ENCODE results near the gene OXA1L. TPM values are rescaled to one million over a fixed set of nuclear protein-coding genes. Genes with fewer than 3 reads are reported as not detected.
A peak's percentile ranks its signal among the peaks of the same experiment; 100 is the strongest.

OXA1L gene
- total and polyA plus RNA-seq, 2 of the 13 experiments (the other 11 are each of a cell fraction or from before 2014, with no cell fraction given) = 230 to 589 TPM

- TF ChIP-seq ZFP91 (CRISPR knock-in tag; IDR thresholded peaks at IDR 0.05; ENCODE audit: borderline replicate concordance) = no peak; the same call in 1 of the 2 replicates
- no peak for TF ChIP-seq HCFC1 (IDR thresholded peaks at IDR 0.05; ENCODE audit: low read depth, low read length)
- TF ChIP-seq ZNF276 (CRISPR knock-in tag; IDR thresholded peaks at IDR 0.05; ENCODE audit: low read depth) = no peak
- no peak for TF ChIP-seq CREBL2 (CRISPR knock-in tag; IDR thresholded peaks at IDR 0.05; ENCODE audit: borderline replicate concordance)
- TF ChIP-seq ZSCAN25 (CRISPR knock-in tag; IDR thresholded peaks at IDR 0.05) = peak; percentile 69
- peak; percentile 28; the same call in 1 of the 2 replicates for TF ChIP-seq ZNF331 (CRISPR knock-in tag; IDR thresholded peaks at IDR 0.05)
- no peak for TF ChIP-seq REXO4 (CRISPR knock-in tag; IDR thresholded peaks at IDR 0.05; ENCODE audit: borderline replicate concordance)
- no peak for TF ChIP-seq CBX2 (IDR thresholded peaks at IDR 0.05; ENCODE audit: low read depth, low read length)
- TF ChIP-seq CBX2 (CRISPR knock-in tag; IDR thresholded peaks at IDR 0.05; ENCODE audit: low read depth) = peak; percentile 85; the same call in 1 of the 2 replicates
- no peak for TF ChIP-seq FOSL1 (CRISPR knock-in tag; IDR thresholded peaks at IDR 0.05; ENCODE audit: borderline replicate concordance)
- TF ChIP-seq, protein P1, sequence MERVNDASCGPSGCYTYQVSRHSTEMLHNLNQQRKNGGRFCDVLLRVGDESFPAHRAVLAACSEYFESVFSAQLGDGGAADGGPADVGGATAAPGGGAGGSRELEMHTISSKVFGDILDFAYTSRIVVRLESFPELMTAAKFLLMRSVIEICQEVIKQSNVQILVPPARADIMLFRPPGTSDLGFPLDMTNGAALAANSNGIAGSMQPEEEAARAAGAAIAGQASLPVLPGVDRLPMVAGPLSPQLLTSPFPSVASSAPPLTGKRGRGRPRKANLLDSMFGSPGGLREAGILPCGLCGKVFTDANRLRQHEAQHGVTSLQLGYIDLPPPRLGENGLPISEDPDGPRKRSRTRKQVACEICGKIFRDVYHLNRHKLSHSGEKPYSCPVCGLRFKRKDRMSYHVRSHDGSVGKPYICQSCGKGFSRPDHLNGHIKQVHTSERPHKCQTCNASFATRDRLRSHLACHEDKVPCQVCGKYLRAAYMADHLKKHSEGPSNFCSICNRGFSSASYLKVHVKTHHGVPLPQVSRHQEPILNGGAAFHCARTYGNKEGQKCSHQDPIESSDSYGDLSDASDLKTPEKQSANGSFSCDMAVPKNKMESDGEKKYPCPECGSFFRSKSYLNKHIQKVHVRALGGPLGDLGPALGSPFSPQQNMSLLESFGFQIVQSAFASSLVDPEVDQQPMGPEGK (CRISPR knock-in tag; IDR thresholded peaks at IDR 0.05) = peak; percentile 76
- TF ChIP-seq FOSL2 (CRISPR knock-in tag; IDR thresholded peaks at IDR 0.05) = peak; percentile 18; the same call in 1 of the 2 replicates
- 0 out of 2 replicates have a peak, but pooled peaks have one; percentile 36 for TF ChIP-seq FOXC1 (CRISPR knock-in tag; IDR thresholded peaks at IDR 0.05; ENCODE audit: borderline replicate concordance)
- TF ChIP-seq, protein P2, sequence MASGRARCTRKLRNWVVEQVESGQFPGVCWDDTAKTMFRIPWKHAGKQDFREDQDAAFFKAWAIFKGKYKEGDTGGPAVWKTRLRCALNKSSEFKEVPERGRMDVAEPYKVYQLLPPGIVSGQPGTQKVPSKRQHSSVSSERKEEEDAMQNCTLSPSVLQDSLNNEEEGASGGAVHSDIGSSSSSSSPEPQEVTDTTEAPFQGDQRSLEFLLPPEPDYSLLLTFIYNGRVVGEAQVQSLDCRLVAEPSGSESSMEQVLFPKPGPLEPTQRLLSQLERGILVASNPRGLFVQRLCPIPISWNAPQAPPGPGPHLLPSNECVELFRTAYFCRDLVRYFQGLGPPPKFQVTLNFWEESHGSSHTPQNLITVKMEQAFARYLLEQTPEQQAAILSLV (CRISPR knock-in tag; IDR thresholded peaks at IDR 0.05; ENCODE audit: borderline replicate concordance) = 0 out of 2 replicates have a peak, but pooled peaks have one; percentile 20
- no peak for TF ChIP-seq ZNF121 (CRISPR knock-in tag; IDR thresholded peaks at IDR 0.05)
- TF ChIP-seq FOXK1 (CRISPR knock-in tag; IDR thresholded peaks at IDR 0.05; ENCODE audit: borderline replicate concordance, low read depth) = no peak
- TF ChIP-seq ZBTB33 (CRISPR knock-in tag; IDR thresholded peaks at IDR 0.05) = no peak
- 0 out of 2 replicates have a peak, but pooled peaks have one; percentile 61 for TF ChIP-seq ZNF350 (CRISPR knock-in tag; IDR thresholded peaks at IDR 0.05; ENCODE audit: borderline replicate concordance, low read depth)
- peak; percentile 71 for TF ChIP-seq CEBPB (IDR thresholded peaks at IDR 0.05; ENCODE audit: borderline replicate concordance, low read depth, low read length)
These were observed 48.6 kb downstream of the OXA1L start, which contains the start of gene SLC7A7 (continued) for GRCh38 chr14:22814941-22815713.

All from HepG2 (cell line).